HG03521 (cell line): ENCODE results near the gene MS4A15.
"Not testable (repeated sequence)": the region's sequence is repeated elsewhere in the genome, so short reads cannot be mapped to it uniquely, and the experiment has no call there.

Experiments used
- ATAC-seq: cut with Tn5 transposase; IDR thresholded peaks from one replicate; pipeline ENCODE4 v1.9.1; 2021; ENCODE audit warnings: mild to moderate bottlenecking, moderate library complexity; ENCODE audit not compliant: unreplicated experiment

The MS4A15 gene

DNA sequence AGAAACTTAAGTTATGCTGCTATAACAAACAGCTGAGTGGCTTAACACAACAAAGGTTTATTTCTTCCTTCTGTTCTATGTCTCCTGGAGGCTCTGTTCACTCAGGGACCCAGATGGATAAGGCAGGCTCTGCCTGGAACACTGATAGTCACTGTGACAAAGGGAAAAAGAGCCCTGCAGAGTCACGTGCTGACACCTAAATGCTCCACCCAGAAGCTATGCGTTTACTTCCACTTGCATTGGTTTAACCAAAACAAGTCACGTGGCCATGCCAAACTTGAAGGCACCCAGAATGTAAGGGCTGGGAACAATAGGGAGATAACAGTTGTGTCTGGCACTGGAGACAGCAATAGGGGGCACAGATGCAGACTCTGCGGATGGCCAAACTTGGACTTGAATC, 3.4 kb upstream of the MS4A15 start:
- ATAC-seq: no peak

GRCh38 chr11:60754887-60755286, 1.8 kb upstream of the MS4A15 start:
- no peak for ATAC-seq

DNA sequence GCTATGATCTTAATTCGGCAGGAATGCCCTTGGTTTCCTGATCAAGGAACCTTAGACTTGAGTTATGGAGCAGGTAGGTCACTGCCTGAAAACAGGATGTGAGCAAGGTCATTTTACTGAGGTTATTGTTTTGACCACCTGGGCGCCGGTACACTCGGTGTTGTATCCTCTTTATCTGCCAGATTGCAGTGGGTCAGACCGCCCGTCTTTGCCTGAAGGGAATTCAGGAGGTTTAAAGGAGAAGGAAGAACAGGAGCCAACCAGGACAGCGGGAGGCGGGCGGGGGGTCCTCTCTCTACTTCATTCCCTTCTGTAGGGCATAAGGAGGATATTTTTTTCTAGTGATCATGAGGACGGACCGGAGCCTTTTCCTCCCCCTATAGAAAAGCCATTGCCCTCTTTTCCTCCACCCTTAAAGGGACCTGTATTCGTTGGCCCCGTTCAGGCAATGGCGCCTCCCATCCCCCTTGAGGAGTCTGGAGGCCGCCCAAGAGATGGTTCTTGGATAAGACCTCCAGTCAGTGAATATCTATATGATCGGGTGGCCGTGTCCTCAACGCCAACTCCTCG, 649 bp downstream of the MS4A15 start:
- ATAC-seq: no peak

DNA sequence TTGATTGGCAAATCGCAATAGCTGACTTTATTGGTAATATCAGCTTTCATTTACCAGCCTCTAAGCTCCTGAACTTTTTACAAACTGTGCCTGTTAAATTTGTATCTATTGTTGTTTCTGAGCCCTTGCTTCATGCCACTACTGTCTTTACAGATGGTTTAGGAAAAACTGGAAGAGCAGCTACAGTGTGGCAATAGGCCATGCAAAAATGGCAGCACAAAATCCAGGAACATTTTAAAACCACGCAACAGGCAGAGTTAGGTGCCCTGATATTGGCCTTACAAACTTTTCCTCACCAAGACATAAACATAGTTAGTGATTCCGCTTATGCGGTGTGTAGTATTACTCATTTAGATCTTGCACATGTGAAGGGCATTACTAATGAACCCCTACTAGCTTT, 2.0 kb downstream of the MS4A15 start:
- not testable (repeated sequence) for ATAC-seq

DNA sequence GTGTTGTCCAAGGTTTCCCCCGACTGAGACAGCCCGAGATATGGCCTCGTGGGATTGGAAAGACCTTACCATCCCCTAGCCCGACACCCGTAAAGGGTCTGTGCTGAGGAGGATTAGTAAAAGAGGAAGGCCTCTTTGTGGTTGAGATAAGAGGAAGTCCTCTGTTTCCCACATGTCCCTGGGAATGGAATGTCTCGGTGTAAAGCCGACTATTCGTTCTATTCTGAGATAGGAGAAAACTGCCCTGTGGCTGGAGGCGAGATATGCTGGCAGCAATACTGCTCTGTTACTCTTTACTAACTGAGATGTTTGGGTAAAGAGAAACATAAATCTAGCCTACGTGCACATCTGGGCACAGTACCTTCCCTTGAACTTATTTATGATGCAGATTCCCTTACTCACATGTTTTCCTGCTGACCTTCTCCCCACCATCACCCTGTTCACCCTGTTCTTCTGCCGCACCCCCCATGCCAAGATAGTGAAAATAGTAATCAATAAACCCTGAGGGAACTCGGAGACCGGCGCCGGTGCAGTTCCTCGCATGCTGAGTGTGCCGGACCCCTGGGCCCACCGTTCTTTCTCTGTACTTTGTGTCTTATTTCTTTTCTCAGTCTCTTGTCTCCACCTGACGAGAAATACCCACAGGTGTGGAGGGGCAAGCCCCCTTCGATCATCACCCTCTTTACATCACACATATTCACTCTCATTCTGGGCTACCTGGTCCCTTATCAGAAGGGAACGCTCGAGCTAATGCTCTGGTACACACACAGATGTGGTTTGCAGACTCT, 3.0 kb downstream of the MS4A15 start:
- ATAC-seq: not testable (repeated sequence)

GRCh38 chr11:60761436-60762190, 4.9 kb downstream of the MS4A15 start:
- ATAC-seq: no peak

- peak; percentile 55 for ATAC-seq
These were observed 6.4 kb downstream of the MS4A15 start for GRCh38 chr11:60762851-60763691.

DNA sequence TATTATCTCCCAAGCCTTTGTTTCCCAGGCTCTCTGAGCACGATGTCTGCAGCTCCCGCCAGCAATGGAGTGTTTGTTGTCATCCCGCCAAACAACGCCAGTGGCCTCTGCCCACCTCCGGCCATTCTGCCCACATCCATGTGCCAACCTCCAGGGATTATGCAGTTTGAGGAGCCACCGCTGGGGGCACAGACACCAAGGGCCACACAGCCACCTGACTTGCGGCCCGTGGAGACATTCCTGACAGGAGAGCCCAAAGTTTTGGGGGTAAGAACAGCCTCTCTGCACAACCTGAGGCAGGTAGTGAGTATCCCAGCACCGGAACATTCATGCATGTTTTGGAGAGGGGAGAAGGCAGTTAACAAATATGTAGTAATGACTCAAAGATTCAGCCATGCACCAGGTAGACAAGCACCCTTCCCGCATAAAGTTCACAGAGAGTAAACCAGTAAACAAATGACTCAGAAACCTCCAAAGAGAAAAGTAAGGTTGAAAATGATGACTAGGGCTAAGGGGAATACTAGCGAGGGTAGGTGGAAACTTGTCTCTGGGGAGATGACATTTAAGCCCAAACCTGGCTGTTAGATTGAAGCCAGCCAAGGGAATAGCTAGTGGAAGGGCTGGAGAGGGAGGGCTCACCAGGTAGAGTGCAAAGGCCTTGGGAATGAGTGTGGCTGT, 7.2 kb downstream of the MS4A15 start:
- no peak for ATAC-seq

GRCh38 chr11:60764879-60765278, 8.2 kb downstream of the MS4A15 start:
- ATAC-seq: peak; percentile 37

- ATAC-seq: no peak
These were observed 8.7 kb downstream of the MS4A15 start for GRCh38 chr11:60765355-60765754.

GRCh38 chr11:60766547-60766946, 9.9 kb downstream of the MS4A15 start:
- no peak for ATAC-seq

DNA sequence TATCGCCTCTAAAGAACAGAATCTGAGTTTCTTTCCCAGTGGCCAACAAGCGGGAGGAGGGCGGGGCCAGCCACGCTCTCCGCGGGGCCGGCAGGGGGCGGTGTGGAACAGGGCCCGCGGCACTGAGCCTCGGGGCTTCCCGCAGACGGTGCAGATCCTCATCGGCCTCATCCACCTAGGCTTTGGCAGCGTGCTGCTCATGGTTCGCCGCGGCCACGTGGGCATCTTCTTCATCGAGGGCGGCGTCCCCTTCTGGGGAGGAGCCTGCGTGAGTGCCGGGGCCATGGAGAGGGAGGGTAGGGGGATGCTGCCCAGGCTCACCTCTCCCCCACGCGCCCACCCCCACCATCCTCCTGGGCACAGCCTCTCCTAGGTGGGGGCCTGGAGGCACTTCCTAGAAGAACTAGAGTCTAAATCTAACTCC, 10.7 kb downstream of the MS4A15 start:
- no peak for ATAC-seq

- no peak for ATAC-seq
These were observed 11.5 kb downstream of the MS4A15 start for GRCh38 chr11:60768202-60768601.

DNA sequence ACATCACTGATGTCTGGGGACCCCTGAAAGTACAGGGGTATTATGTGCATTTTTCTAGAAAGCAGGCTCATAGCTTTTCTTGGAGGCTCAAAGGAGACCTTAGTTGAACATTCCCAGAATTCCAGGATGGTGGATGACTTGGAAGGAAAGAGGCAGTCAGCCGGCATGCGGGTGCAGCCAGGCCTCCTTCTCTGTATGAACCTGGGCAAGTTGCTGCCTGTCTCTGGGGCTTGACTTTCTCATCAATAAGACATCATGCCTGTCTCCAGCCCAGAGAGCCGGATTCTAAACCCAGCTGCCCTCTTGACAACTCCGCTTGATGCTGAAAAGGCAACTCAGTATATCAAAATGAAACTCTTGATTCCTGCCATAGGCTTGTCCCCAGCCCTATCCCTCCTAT, 12.6 kb downstream of the MS4A15 start:
- ATAC-seq: no peak

DNA sequence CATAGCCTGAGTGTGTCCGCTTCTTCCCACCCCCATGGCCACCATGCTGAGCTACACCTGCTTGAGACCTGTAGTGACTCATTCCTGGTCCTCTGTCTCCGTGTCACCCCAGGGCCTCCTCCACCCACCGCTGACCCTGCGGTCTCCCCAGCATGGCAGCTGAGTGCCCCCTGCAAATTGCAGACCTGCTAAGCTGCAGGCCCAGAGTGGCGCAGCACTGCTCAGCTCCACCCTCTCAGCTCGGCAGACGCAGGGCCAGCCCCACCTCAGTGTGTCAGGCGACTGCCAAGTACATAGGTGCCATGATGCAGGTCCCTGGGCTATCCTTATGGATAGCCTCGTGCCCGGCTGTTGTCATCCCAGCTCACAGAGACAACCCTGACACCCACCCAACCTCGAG, 13.1 kb downstream of the MS4A15 start:
- ATAC-seq: no peak

- ATAC-seq: no peak
These were observed 14.5 kb downstream of the MS4A15 start for GRCh38 chr11:60771146-60771545.

GRCh38 chr11:60771879-60772525, 15.3 kb downstream of the MS4A15 start:
- no peak for ATAC-seq

DNA sequence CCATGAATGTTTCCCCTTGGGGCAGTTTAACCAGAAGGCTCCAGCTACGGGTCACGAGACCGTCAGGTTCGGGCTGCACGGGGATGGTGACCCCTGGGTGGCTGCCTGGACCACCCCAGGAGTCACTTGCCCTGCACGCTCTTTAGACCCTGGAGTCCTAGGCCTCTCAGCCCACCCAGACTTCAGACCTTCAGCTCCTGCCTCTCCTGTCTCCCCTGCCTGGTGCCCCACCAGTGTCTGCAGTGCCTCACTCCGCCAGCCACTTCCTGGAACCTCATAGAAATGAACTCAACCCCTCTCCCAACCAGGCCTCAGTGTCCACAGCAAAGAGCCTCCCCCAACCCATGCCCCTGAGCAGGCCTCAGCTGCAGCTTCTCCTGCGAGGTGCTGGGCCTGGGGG, 16.0 kb downstream of the MS4A15 start:
- no peak for ATAC-seq

DNA sequence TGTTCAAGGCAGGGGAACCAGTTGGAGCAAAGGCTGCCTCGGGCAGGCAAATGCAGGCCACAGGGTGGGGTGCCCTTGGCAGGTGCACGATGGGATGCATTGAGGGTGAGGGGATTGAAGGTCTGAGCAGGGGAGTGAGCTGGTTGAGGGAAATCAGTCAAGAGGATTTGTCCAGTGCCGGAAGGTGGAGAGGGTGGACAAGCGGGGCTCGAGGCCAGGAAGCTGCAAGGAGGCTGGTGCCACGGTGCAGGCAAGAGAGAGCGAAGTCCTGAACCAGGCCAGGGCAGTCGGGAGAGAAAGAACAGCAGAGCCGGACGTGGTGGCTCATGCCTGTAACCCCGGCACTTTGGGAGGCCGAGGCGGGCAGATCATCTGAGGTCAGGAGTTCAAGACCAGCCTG, 18.1 kb downstream of the MS4A15 start:
- ATAC-seq: no peak

DNA sequence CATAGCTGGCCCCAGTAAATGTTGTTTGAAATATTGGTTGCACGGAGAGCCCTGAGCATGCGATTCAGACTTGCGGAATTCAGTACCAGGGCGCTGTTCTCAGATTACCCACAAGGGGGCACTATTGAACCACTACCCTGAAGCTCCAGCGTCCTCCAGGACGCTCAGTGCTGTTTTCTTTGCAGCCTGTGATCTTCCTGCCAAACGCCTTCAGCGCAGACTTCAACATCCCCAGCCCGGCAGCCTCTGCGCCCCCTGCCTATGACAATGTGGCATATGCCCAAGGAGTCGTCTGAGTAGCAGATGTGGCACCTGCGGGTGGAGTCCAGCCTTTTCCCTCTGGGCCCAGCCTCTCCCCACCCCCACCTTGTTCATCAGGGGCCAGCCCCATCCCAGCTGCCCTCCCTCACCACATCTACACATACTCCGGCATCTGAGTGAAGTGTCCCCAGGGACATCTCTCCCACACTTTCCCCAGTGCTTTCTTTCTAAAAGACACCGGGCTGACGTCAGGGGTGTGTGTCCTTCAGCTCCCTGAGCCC, 18.8 kb downstream of the MS4A15 start:
- no peak for ATAC-seq
